SK-N-SH (cell line): ENCODE data around the gene RGS4. TPM values are rescaled to one million over a fixed set of nuclear protein-coding genes. Genes with fewer than 3 reads are reported as not detected.

ENCODE experiments used
- CTCF ChIA-PET: fragments of 300-600, 350-600 bp; formaldehyde crosslinking; extraction: SDS; loops from one replicate; lab custom pipeline; 2021; lab: Yijun Ruan, JAX
- POLR2A ChIA-PET: fragments of 350-600 bp; sonication (Branson Sonifier 250); formaldehyde crosslinking; extraction: SDS; loops from one replicate; lab custom pipeline; 2020; ENCODE audit warnings: antibody characterized with exemption, inconsistent platforms; lab: Yijun Ruan, JAX
- DNase-seq: peaks from one replicate; pipeline ENCODE4 v3.0.0; 2012
- H2AFZ ChIP-seq: fragments of 200-600 bp; sonication (generic); 2 replicates; pipeline ENCODE4 v1.8.1; 2016; ENCODE audit warnings: antibody characterized with exemption, mild to moderate bottlenecking, low read depth
- H3F3A ChIP-seq: fragments of 200-600 bp; sonication (generic); replicated peaks from 2 replicates; pipeline ENCODE3; 2016; ENCODE audit warnings: antibody characterized with exemption, mild to moderate bottlenecking; ENCODE audit not compliant: insufficient read depth
- H3K27ac ChIP-seq, 2 experiments: fragments of 200-500 bp in 1 of 2; fragments of 200-600 bp in 1 of 2; sonication (Bioruptor generic) in 1 of 2; sonication (generic), shearing (Covaris generic) in 1 of 2; 2 replicates each; pipeline versions ENCODE4 v1.5.1 to v1.6.1; 2014 to 2016; ENCODE audit warnings: low read depth in 2 of 2, inconsistent platforms in 1 of 2, low read length in 1 of 2, mild to moderate bottlenecking in 1 of 2, mixed read lengths in 1 of 2
- H3K27me3 ChIP-seq: fragments of 200-600 bp; sonication (generic), shearing (Covaris generic); 2 replicates; pipeline ENCODE4 v1.6.1; 2016; ENCODE audit warnings: mixed run types; ENCODE audit not compliant: insufficient read depth
- H3K36me3 ChIP-seq, 2 experiments: fragments of 200-500 bp in 1 of 2; fragments of 200-600 bp in 1 of 2; sonication (Bioruptor generic) in 1 of 2; sonication (generic) in 1 of 2; replicated peaks in 1 of 2; 2 replicates each; pipeline versions ENCODE3 to v1.5.1; 2014 to 2016; ENCODE audit warnings: low read length in 1 of 2, mild to moderate bottlenecking in 1 of 2; ENCODE audit not compliant: insufficient read depth in 2 of 2, control insufficient read depth in 1 of 2
- H3K4me1 ChIP-seq, 2 experiments: fragments of 200-500 bp in 1 of 2; fragments of 200-600 bp in 1 of 2; sonication (Bioruptor generic) in 1 of 2; sonication (generic), shearing (Covaris generic) in 1 of 2; 2 replicates each; pipeline versions ENCODE4 v1.5.1 to v1.6.1; 2014 to 2016; ENCODE audit warnings: low read depth in 1 of 2, low read length in 1 of 2, mixed run types in 1 of 2; ENCODE audit not compliant: insufficient read depth in 2 of 2, control insufficient read depth in 1 of 2
- H3K4me2 ChIP-seq: fragments of 200-600 bp; sonication (generic), shearing (Covaris generic); 2 replicates; pipeline ENCODE4 v1.6.1; 2017; ENCODE audit warnings: mixed run types
- H3K4me3 ChIP-seq, 2 experiments: fragments of 200-500 bp in 1 of 2; fragments of 200-600 bp in 1 of 2; sonication (Bioruptor generic) in 1 of 2; sonication (generic), shearing (Covaris generic) in 1 of 2; 2 replicates each; pipeline versions ENCODE4 v1.5.1 to v1.8.1; 2014 to 2016; ENCODE audit warnings: low read depth in 2 of 2, inconsistent platforms in 1 of 2, low read length in 1 of 2, mild to moderate bottlenecking in 1 of 2, mixed read lengths in 1 of 2, moderate library complexity in 1 of 2
- H3K79me2 ChIP-seq: fragments of 200-600 bp; sonication (generic); 2 replicates; pipeline ENCODE4 v1.8.1; 2017; ENCODE audit warnings: mild to moderate bottlenecking; ENCODE audit not compliant: insufficient read depth
- H3K9ac ChIP-seq: fragments of 200-600 bp; sonication (generic); 2 replicates; pipeline ENCODE4 v1.6.1; 2017; ENCODE audit warnings: mixed run types
- H3K9me2 ChIP-seq: fragments of 200-600 bp; sonication (generic); 2 replicates; pipeline ENCODE4 v1.6.1; 2017; ENCODE audit warnings: mixed run types
- H3K9me3 ChIP-seq: fragments of 200-600 bp; sonication (generic); 2 replicates; pipeline ENCODE4 v1.6.1; 2017; ENCODE audit warnings: mixed run types, mild to moderate bottlenecking, moderate library complexity
- H4K20me1 ChIP-seq: fragments of 200-600 bp; sonication (generic); 2 replicates; pipeline ENCODE4 v1.6.1; 2017; ENCODE audit warnings: mild to moderate bottlenecking, mixed run types; ENCODE audit not compliant: insufficient read depth
- CHD2 ChIP-seq: fragments of 150-350 bp; IDR thresholded peaks from 2 replicates; pipeline ENCODE4 v1.6.1; 2018; ENCODE audit warnings: low read length; ENCODE audit not compliant: partially characterized antibody
- ELF1 ChIP-seq: IDR thresholded peaks from 2 replicates; pipeline ENCODE4 v1.4.0; 2012
- FOSL2 ChIP-seq: IDR thresholded peaks from 2 replicates; pipeline ENCODE4 v1.4.0; 2012; ENCODE audit warnings: low read depth, mild to moderate bottlenecking, moderate library complexity, borderline replicate concordance
- FOXJ3 ChIP-seq: sonication (generic); formaldehyde crosslinking; IDR thresholded peaks from 2 replicates; pipeline ENCODE4 v1.5.1; 2020; ENCODE audit warnings: mild to moderate bottlenecking, missing genetic modification reagents
- FOXM1 ChIP-seq: IDR thresholded peaks from 2 replicates; pipeline ENCODE4 v1.4.0; 2012; ENCODE audit warnings: low read depth, mild to moderate bottlenecking
- GABPA ChIP-seq: IDR thresholded peaks from 2 replicates; pipeline ENCODE4 v1.4.0; 2012; ENCODE audit warnings: low read depth, mild to moderate bottlenecking
- GATA2 ChIP-seq: sonication (generic); formaldehyde crosslinking; IDR thresholded peaks from 2 replicates; pipeline ENCODE4 v1.5.0; 2020; ENCODE audit warnings: mild to moderate bottlenecking, missing genetic modification reagents
- MEF2A ChIP-seq: IDR thresholded peaks from 2 replicates; pipeline ENCODE4 v1.4.0; 2012; ENCODE audit warnings: low read depth, borderline replicate concordance
- RAD21 ChIP-seq: IDR thresholded peaks from 2 replicates; pipeline ENCODE4 v1.6.1; 2012; ENCODE audit warnings: mild to moderate bottlenecking, low read length
- RCOR1 ChIP-seq: fragments of 150-350 bp; IDR thresholded peaks from 2 replicates; pipeline ENCODE4 v1.6.1; 2017; ENCODE audit warnings: antibody characterized with exemption, low read length
- RFX5 ChIP-seq: IDR thresholded peaks from 2 replicates; pipeline ENCODE4 v1.6.1; 2012; ENCODE audit warnings: mild to moderate bottlenecking, improper control_type of control experiment, low read length
- RXRA ChIP-seq: IDR thresholded peaks from 2 replicates; pipeline ENCODE4 v1.4.0; 2012; ENCODE audit warnings: low read depth, mild to moderate bottlenecking, borderline replicate concordance
- SIN3A ChIP-seq: IDR thresholded peaks from 2 replicates; pipeline ENCODE4 v1.6.1; 2012; ENCODE audit warnings: low read depth, mild to moderate bottlenecking, low read length, moderate library complexity, borderline replicate concordance
- SMC3 ChIP-seq: IDR thresholded peaks from 2 replicates; pipeline ENCODE4 v1.6.1; 2012; ENCODE audit warnings: low read depth, low read length, improper control_type of control experiment
- TEAD4 ChIP-seq: IDR thresholded peaks from 2 replicates; pipeline ENCODE4 v1.4.0; 2012; ENCODE audit warnings: mild to moderate bottlenecking, borderline replicate concordance; ENCODE audit not compliant: insufficient read depth
- WGBS: methylation state at CpG from one replicate; pipeline ENCODE4 v1.1.6; 2017; ENCODE audit warnings: low lambda C conversion rate; 5-methylcytosine and 5-hydroxymethylcytosine counted together
- polyA plus RNA-seq, 3 experiments: library from polyadenylated mRNA; depleted of rRNA; stranded (reverse); fragments of >200 nt; gene quantifications; 2 replicates each; pipeline ENCODE4 v1.2.3, GENCODE V29; 2012
- TF ChIP-seq, protein P1 (sequence below): fragments of 200-600 bp; sonication (generic); IDR thresholded peaks from 2 replicates; pipeline ENCODE4 v1.6.1; 2017; ENCODE audit warnings: antibody characterized with exemption, mild to moderate bottlenecking, moderate library complexity
- TF ChIP-seq, protein P2 (sequence below): IDR thresholded peaks from 2 replicates; pipeline ENCODE4 v1.4.0; 2012; ENCODE audit warnings: low read depth, borderline replicate concordance
- TF ChIP-seq, protein P3 (sequence below): IDR thresholded peaks from 2 replicates; pipeline ENCODE4 v1.6.1; 2012; ENCODE audit warnings: mild to moderate bottlenecking, low read depth, low read length, moderate library complexity
- TF ChIP-seq, protein P4 (sequence below): IDR thresholded peaks from 2 replicates; pipeline ENCODE4; 2012
- TF ChIP-seq, protein P5 (sequence below): fragments of 150-350 bp; IDR thresholded peaks from 2 replicates; pipeline ENCODE4 v1.6.1; 2016; ENCODE audit warnings: mild to moderate bottlenecking, low read depth, low read length

RGS4 gene
- polyA plus RNA-seq, 1 of the 3 experiments (the other 2 are of a cell fraction): 124 TPM

DNA sequence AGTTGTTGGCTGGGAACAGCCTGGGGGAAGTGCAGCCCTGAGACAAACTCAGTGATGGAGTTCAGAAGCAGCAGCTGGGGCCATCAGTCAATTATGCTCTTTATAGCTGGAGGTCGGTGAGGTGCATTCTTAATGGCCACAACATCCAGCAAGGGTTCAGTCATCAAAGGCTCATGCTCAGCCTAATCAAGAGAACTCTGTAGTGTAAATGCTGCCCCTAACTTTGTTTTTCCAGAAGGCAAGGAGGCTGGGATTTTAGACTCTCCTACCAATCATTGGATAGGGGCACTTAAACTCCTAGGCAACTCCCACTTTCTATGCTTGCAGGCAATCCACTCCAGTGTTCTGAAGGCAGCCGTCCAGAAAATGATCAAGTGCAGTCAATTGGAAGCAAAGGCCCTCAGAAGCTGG is 15.0 kb upstream of the RGS4 start (continued):
- TF ChIP-seq, protein P1, sequence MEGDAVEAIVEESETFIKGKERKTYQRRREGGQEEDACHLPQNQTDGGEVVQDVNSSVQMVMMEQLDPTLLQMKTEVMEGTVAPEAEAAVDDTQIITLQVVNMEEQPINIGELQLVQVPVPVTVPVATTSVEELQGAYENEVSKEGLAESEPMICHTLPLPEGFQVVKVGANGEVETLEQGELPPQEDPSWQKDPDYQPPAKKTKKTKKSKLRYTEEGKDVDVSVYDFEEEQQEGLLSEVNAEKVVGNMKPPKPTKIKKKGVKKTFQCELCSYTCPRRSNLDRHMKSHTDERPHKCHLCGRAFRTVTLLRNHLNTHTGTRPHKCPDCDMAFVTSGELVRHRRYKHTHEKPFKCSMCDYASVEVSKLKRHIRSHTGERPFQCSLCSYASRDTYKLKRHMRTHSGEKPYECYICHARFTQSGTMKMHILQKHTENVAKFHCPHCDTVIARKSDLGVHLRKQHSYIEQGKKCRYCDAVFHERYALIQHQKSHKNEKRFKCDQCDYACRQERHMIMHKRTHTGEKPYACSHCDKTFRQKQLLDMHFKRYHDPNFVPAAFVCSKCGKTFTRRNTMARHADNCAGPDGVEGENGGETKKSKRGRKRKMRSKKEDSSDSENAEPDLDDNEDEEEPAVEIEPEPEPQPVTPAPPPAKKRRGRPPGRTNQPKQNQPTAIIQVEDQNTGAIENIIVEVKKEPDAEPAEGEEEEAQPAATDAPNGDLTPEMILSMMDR: no peak
- TF ChIP-seq, all 33 proteins: peak for 0

DNA sequence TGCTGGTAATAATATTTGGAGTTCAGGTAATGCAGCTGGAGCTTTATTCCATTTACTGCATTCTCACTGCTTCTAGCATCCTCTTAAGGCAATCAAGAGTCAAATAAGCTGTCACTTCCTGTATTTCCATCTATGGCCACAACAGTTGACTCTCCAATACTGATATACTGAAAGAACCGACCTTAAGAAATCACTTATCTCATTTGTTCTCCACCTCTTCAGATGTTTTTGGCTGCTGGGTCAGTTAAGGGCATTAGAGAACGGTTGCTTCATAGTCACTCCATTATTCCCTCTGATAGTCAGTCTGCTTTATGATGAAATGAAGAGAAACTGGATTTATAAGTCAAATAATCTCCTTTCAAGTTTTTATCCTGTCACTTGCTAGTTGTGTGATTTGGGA is 14.2 kb upstream of the RGS4 start:
- Histone ChIP-seq H3K9ac (no peak overlapping the region), H3K4me1 (peaks cover 6 to 10% of the 10 kb centered on the region in 2 experiments; a peak in 3 of 4 replicates), H3K79me2 (no peaks in the 10 kb centered on the region), H3K27me3 (no peaks in the 10 kb centered on the region), H3K36me3 (no peaks in the 10 kb centered on the region), H3K4me3 (no peak overlapping the region), H4K20me1 (no peaks in the 10 kb centered on the region), H3K4me2 (no peak overlapping the region), H3K27ac (no peak overlapping the region), H3K9me3 (no peaks in the 10 kb centered on the region), H3K9me2 (no peaks in the 10 kb centered on the region), H2AFZ (no peak overlapping the region), H3F3A (no peaks in the 10 kb centered on the region)
- 65% methylated on average over 2 of the region's 2 CpGs for WGBS
- TF ChIP-seq, protein P2, sequence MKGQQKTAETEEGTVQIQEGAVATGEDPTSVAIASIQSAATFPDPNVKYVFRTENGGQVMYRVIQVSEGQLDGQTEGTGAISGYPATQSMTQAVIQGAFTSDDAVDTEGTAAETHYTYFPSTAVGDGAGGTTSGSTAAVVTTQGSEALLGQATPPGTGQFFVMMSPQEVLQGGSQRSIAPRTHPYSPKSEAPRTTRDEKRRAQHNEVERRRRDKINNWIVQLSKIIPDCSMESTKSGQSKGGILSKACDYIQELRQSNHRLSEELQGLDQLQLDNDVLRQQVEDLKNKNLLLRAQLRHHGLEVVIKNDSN: no peak
- TF ChIP-seq RCOR1 (no peak), GABPA (no peak), ELF1 (no peak), CHD2 (no peak), TEAD4 (no peak), RAD21 (no peak), FOXJ3 (no peak), RXRA (no peak), RFX5 (no peak), FOXM1 (no peak), SIN3A (no peak), MEF2A (no peak), SMC3 (no peak), GATA2 (no peak), FOSL2 (no peak)
- TF ChIP-seq, protein P3, sequence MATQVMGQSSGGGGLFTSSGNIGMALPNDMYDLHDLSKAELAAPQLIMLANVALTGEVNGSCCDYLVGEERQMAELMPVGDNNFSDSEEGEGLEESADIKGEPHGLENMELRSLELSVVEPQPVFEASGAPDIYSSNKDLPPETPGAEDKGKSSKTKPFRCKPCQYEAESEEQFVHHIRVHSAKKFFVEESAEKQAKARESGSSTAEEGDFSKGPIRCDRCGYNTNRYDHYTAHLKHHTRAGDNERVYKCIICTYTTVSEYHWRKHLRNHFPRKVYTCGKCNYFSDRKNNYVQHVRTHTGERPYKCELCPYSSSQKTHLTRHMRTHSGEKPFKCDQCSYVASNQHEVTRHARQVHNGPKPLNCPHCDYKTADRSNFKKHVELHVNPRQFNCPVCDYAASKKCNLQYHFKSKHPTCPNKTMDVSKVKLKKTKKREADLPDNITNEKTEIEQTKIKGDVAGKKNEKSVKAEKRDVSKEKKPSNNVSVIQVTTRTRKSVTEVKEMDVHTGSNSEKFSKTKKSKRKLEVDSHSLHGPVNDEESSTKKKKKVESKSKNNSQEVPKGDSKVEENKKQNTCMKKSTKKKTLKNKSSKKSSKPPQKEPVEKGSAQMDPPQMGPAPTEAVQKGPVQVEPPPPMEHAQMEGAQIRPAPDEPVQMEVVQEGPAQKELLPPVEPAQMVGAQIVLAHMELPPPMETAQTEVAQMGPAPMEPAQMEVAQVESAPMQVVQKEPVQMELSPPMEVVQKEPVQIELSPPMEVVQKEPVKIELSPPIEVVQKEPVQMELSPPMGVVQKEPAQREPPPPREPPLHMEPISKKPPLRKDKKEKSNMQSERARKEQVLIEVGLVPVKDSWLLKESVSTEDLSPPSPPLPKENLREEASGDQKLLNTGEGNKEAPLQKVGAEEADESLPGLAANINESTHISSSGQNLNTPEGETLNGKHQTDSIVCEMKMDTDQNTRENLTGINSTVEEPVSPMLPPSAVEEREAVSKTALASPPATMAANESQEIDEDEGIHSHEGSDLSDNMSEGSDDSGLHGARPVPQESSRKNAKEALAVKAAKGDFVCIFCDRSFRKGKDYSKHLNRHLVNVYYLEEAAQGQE: no peak
- TF ChIP-seq, protein P4, sequence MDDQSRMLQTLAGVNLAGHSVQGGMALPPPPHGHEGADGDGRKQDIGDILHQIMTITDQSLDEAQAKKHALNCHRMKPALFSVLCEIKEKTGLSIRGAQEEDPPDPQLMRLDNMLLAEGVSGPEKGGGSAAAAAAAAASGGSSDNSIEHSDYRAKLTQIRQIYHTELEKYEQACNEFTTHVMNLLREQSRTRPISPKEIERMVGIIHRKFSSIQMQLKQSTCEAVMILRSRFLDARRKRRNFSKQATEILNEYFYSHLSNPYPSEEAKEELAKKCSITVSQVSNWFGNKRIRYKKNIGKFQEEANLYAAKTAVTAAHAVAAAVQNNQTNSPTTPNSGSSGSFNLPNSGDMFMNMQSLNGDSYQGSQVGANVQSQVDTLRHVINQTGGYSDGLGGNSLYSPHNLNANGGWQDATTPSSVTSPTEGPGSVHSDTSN: no peak
- TF ChIP-seq, protein P1: no peak
- TF ChIP-seq, protein P5, sequence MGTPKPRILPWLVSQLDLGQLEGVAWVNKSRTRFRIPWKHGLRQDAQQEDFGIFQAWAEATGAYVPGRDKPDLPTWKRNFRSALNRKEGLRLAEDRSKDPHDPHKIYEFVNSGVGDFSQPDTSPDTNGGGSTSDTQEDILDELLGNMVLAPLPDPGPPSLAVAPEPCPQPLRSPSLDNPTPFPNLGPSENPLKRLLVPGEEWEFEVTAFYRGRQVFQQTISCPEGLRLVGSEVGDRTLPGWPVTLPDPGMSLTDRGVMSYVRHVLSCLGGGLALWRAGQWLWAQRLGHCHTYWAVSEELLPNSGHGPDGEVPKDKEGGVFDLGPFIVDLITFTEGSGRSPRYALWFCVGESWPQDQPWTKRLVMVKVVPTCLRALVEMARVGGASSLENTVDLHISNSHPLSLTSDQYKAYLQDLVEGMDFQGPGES: no peak
- DNase-seq: no peak
- ChIA-PET POLR2A (interaction anchor here (1.4 kb wide), 1 partner anchor 14 kb away, joined by 8 read pairs; the partner anchor contains the start of gene RGS4), CTCF (no interaction called here)
